ENCODE measurements around the gene HDAC5. TPM values are rescaled to one million over a fixed set of nuclear protein-coding genes. Genes with fewer than 3 reads are reported as not detected.

HDAC5 gene
- polyA plus RNA-seq, 1 of the 3 experiments (the other 2 are of a cell fraction): 19.0 TPM

DNA sequence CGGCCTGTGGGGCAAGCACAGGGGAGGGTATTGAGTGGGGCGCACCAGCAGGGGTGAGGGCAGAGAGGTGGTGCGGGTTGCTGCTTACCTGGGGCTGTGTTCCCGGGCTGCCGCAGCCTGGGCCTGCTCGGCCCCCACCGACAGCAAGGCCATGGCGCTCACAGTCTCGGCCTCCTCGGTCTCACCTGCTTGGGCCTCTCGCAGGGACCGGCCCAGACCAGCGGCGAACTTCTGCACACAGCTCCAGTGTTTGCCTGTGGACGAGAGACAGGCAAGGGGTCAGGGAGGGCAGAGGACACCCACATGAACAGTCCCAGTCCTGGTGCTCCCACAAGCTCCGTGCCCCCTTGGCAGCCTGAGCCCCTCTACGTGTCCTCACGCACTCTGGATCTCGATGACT is 45.0 kb downstream of the HDAC5 start:
- no peaks in the 10 kb centered on the region; a peak in 1 of 4 replicates for H3K4me1 ChIP-seq (ENCODE audit: control insufficient read depth in 1 of 2, insufficient read depth in 2 of 2, low read depth in 1 of 2, low read length in 1 of 2)
- CTCF ChIA-PET: interaction anchor here (0.6 to 1.5 kb wide), 2 partner anchors 10 to 15 kb away, joined by 3 to 4 read pairs; no protein-coding TSS in a partner anchor
- TF ChIP-seq TEAD4 (IDR thresholded peaks at IDR 0.05; ENCODE audit: borderline replicate concordance, insufficient read depth) (no peak), TAF1 (IDR thresholded peaks at IDR 0.05; ENCODE audit: borderline replicate concordance, low read depth, low read length) (no peak), ELF1 (IDR thresholded peaks at IDR 0.05) (no peak), YY1 (IDR thresholded peaks at IDR 0.05; ENCODE audit: low read depth) (no peak), RXRA (IDR thresholded peaks at IDR 0.05; ENCODE audit: borderline replicate concordance, low read depth) (no peak), EP300 (IDR thresholded peaks at IDR 0.05; ENCODE audit: borderline replicate concordance in 1 of 2, low read depth in 1 of 2, low read length in 1 of 2) (no peak), MXI1 (IDR thresholded peaks at IDR 0.05; ENCODE audit: low read depth, low read length) (no peak), POLR2AphosphoS5 (IDR thresholded peaks at IDR 0.05; ENCODE audit: low read depth, low read length) (no peak), FOXM1 (IDR thresholded peaks at IDR 0.05; ENCODE audit: low read depth) (no peak), GATA2 (CRISPR knock-in tag; IDR thresholded peaks at IDR 0.05) (no peak), SIN3A (IDR thresholded peaks at IDR 0.05; ENCODE audit: borderline replicate concordance, low read depth, low read length) (no peak), FOSL2 (IDR thresholded peaks at IDR 0.05; ENCODE audit: borderline replicate concordance, low read depth) (no peak)
- TF ChIP-seq, protein P1, sequence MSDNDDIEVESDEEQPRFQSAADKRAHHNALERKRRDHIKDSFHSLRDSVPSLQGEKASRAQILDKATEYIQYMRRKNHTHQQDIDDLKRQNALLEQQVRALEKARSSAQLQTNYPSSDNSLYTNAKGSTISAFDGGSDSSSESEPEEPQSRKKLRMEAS (IDR thresholded peaks at IDR 0.05; ENCODE audit: low read depth): no peak
- TF ChIP-seq, protein P2, sequence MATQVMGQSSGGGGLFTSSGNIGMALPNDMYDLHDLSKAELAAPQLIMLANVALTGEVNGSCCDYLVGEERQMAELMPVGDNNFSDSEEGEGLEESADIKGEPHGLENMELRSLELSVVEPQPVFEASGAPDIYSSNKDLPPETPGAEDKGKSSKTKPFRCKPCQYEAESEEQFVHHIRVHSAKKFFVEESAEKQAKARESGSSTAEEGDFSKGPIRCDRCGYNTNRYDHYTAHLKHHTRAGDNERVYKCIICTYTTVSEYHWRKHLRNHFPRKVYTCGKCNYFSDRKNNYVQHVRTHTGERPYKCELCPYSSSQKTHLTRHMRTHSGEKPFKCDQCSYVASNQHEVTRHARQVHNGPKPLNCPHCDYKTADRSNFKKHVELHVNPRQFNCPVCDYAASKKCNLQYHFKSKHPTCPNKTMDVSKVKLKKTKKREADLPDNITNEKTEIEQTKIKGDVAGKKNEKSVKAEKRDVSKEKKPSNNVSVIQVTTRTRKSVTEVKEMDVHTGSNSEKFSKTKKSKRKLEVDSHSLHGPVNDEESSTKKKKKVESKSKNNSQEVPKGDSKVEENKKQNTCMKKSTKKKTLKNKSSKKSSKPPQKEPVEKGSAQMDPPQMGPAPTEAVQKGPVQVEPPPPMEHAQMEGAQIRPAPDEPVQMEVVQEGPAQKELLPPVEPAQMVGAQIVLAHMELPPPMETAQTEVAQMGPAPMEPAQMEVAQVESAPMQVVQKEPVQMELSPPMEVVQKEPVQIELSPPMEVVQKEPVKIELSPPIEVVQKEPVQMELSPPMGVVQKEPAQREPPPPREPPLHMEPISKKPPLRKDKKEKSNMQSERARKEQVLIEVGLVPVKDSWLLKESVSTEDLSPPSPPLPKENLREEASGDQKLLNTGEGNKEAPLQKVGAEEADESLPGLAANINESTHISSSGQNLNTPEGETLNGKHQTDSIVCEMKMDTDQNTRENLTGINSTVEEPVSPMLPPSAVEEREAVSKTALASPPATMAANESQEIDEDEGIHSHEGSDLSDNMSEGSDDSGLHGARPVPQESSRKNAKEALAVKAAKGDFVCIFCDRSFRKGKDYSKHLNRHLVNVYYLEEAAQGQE (IDR thresholded peaks at IDR 0.05; ENCODE audit: low read depth, low read length): no peak
- TF ChIP-seq, protein P3, sequence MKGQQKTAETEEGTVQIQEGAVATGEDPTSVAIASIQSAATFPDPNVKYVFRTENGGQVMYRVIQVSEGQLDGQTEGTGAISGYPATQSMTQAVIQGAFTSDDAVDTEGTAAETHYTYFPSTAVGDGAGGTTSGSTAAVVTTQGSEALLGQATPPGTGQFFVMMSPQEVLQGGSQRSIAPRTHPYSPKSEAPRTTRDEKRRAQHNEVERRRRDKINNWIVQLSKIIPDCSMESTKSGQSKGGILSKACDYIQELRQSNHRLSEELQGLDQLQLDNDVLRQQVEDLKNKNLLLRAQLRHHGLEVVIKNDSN (IDR thresholded peaks at IDR 0.05; ENCODE audit: borderline replicate concordance, low read depth): no peak

More for the DNA sequence above, 45.0 kb downstream of the HDAC5 start:
- DNase-seq: no peak
- Histone ChIP-seq H4K20me1 (ENCODE audit: insufficient read depth) (no peaks in the 10 kb centered on the region), H3K27ac (ENCODE audit: low read depth in 2 of 2, low read length in 1 of 2) (no peak overlapping the region), H3K27me3 (ENCODE audit: insufficient read depth) (no peaks in the 10 kb centered on the region), H3K4me3 (ENCODE audit: low read depth in 2 of 2, low read length in 1 of 2) (no peak overlapping the region), H3K9me3 (no peaks in the 10 kb centered on the region), H3F3A (replicated peaks; ENCODE audit: insufficient read depth) (peaks cover 2% of the 10 kb centered on the region), H3K36me3 (replicated peaks in 1 of 2; ENCODE audit: control insufficient read depth in 1 of 2, insufficient read depth in 2 of 2, low read length in 1 of 2) (peaks cover 16 to 62% of the 10 kb centered on the region in 2 experiments), H3K4me2 (no peak overlapping the region), H2AFZ (ENCODE audit: low read depth) (no peak overlapping the region), H3K9me2 (no peaks in the 10 kb centered on the region), H3K79me2 (ENCODE audit: insufficient read depth) (peaks cover 15% of the 10 kb centered on the region), H3K9ac (no peak overlapping the region)
- POLR2A ChIA-PET: no interaction called here
- WGBS (ENCODE audit: low lambda C conversion rate): 95% methylated on average over 6 of the region's 19 CpGs
